Placental epithelial cell (primary cell): ENCODE results near the gene DAPL1. TPM values are rescaled to one million over a fixed set of nuclear protein-coding genes. Genes with fewer than 3 reads are reported as not detected.

Experiments used
- total RNA-seq: library from RNA; depleted of rRNA; stranded (reverse); fragments of >200 nt; gene quantifications from 2 replicates; pipeline ENCODE4 v1.2.3, GENCODE V29; 2012

DAPL1 gene
- not detected in 2 replicates for total RNA-seq

GRCh38 chr2:158795195-158795924, at the start of gene DAPL1:
TSS of gene DAPL1 (plus strand) at chr2:158795317. CDS start at chr2:158795373, 56 bp downstream.

Other genes with a start within 250 kb of the DAPL1 start
- 21.6 TPM in 2 replicates for gene TANC1, start 173.3 kb downstream of the DAPL1 start, total RNA-seq